HEK293 (cell line): ENCODE measurements around the gene PTPRN2.

ENCODE experiments used
- PBX3 ChIP-seq: sonication (generic); formaldehyde crosslinking; IDR thresholded peaks from 2 replicates; pipeline ENCODE4 v1.8.1; 2022; ENCODE audit warnings: mild to moderate bottlenecking, moderate library complexity, missing genetic modification reagents
- ZBTB21 ChIP-seq: fragments of 450-650 bp; formaldehyde crosslinking; IDR thresholded peaks from 2 replicates; pipeline ENCODE4 v1.5.1; 2017; ENCODE audit warnings: missing biosample characterization, missing genetic modification characterization
- ZFP41 ChIP-seq: fragments of 450-650 bp; formaldehyde crosslinking; IDR thresholded peaks from 2 replicates; pipeline ENCODE4 v1.5.1; 2016; ENCODE audit warnings: missing biosample characterization, missing genetic modification characterization, borderline replicate concordance
- ZNF133 ChIP-seq: fragments of 450-650 bp; formaldehyde crosslinking; IDR thresholded peaks from 2 replicates; pipeline ENCODE4 v1.5.1; 2016; ENCODE audit warnings: missing biosample characterization, missing genetic modification characterization
- ZNF18 ChIP-seq: fragments of 450-650 bp; formaldehyde crosslinking; IDR thresholded peaks from 2 replicates; pipeline ENCODE4 v1.5.1; 2016; ENCODE audit warnings: missing biosample characterization, missing genetic modification characterization
- ZNF549 ChIP-seq: fragments of 450-650 bp; IDR thresholded peaks from 2 replicates; pipeline ENCODE4 v1.5.1; 2018; ENCODE audit warnings: missing biosample characterization, missing genetic modification characterization, mild to moderate bottlenecking, inconsistent platforms, moderate library complexity
- ZNF660 ChIP-seq: fragments of 450-650 bp; IDR thresholded peaks from 2 replicates; pipeline ENCODE4 v1.5.1; 2018; ENCODE audit warnings: missing biosample characterization, mild to moderate bottlenecking, missing genetic modification characterization
- ZNF792 ChIP-seq: fragments of 450-650 bp; formaldehyde crosslinking; IDR thresholded peaks from 2 replicates; pipeline ENCODE4 v1.5.1; 2016; ENCODE audit warnings: missing biosample characterization, missing genetic modification characterization
- TF ChIP-seq, protein P1 (sequence below): fragments of 450-650 bp; formaldehyde crosslinking; IDR thresholded peaks from 2 replicates; pipeline ENCODE4 v1.5.1; 2016; ENCODE audit warnings: missing biosample characterization, missing genetic modification characterization

DNA sequence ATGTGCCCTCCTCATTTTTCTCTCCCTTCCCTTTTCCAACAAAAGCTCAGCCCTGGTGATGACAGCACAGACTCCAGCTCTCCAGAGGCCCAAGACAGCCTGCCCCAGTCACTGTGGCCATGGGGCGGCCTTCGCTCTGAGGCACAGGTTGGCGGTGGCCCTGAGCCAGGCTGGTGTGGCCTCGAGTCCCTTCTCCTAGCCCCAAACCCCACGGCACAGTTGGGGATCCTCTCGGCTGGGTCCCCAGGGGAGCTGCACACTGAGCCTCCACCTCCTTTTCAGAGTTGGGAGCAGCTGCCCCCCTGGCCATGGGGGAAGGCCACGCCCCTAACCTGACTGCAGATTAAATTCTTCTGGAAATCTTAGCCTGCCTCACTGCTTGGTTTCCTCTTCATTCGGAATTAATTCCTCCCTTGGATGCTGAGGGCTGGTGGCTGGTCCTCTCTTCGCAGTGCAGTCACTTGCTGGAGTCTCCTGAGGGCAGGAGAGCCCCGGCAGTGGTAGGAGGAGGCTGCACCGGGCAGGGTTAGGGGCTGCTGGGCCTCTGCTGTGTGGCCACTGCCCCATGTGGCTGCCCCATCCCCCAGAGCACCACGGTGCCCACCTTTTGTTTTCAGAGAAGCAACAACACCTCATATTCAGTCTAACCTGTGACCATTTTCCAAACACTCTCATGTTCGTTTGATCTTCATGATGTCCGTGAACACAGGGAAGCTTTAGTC, 824.2 kb downstream of the PTPRN2 start:
- TF ChIP-seq, protein P1, sequence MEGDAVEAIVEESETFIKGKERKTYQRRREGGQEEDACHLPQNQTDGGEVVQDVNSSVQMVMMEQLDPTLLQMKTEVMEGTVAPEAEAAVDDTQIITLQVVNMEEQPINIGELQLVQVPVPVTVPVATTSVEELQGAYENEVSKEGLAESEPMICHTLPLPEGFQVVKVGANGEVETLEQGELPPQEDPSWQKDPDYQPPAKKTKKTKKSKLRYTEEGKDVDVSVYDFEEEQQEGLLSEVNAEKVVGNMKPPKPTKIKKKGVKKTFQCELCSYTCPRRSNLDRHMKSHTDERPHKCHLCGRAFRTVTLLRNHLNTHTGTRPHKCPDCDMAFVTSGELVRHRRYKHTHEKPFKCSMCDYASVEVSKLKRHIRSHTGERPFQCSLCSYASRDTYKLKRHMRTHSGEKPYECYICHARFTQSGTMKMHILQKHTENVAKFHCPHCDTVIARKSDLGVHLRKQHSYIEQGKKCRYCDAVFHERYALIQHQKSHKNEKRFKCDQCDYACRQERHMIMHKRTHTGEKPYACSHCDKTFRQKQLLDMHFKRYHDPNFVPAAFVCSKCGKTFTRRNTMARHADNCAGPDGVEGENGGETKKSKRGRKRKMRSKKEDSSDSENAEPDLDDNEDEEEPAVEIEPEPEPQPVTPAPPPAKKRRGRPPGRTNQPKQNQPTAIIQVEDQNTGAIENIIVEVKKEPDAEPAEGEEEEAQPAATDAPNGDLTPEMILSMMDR (tag by site-specific recombination) = no peak
- no peak for TF ChIP-seq ZFP41 (tag by site-specific recombination)
- TF ChIP-seq ZNF549 = no peak
- TF ChIP-seq ZNF133 = no peak
- no peak for TF ChIP-seq ZNF18 (tag by site-specific recombination)
- TF ChIP-seq ZNF792 (tag by site-specific recombination) = no peak
- TF ChIP-seq ZBTB21 (tag by site-specific recombination) = no peak
- TF ChIP-seq PBX3 = no peak
- TF ChIP-seq ZNF660 = no peak
